Mucosa of stomach (tissue), 1 donor: ENCODE results near the gene FXYD5.

ENCODE experiments used
- H3K27me3 ChIP-seq: one replicate; pipeline ENCODE4 v1.7.0; 2013; ENCODE audit warnings: mild to moderate bottlenecking, low read length; ENCODE audit not compliant: control insufficient read depth, insufficient read depth
- H3K36me3 ChIP-seq: one replicate; pipeline ENCODE4 v1.7.0; 2013; ENCODE audit warnings: low read length; ENCODE audit not compliant: control insufficient read depth, insufficient read depth
- H3K4me1 ChIP-seq: one replicate; pipeline ENCODE4 v1.7.0; 2013; ENCODE audit warnings: mild to moderate bottlenecking, low read length; ENCODE audit not compliant: control insufficient read depth, insufficient read depth
- H3K4me3 ChIP-seq: one replicate; pipeline ENCODE4 v1.7.0; 2013; ENCODE audit warnings: low read length
- H3K9ac ChIP-seq: one replicate; pipeline ENCODE4 v1.7.0; 2013; ENCODE audit warnings: mild to moderate bottlenecking, low read length, moderate library complexity
- H3K9me3 ChIP-seq: one replicate; pipeline ENCODE4 v1.7.0; 2013; ENCODE audit warnings: mild to moderate bottlenecking, low read length, moderate library complexity; ENCODE audit not compliant: control insufficient read depth
- donor health status: Pancreatic carcinoma.

FXYD5 gene

GRCh38 chr19:35155441-35155840 is 906 bp downstream of the FXYD5 start:
- peak overlapping the region; percentile 82 for H3K4me3 ChIP-seq
- H3K9ac ChIP-seq, result peak overlapping the region; percentile 77
- peaks cover 16% of the 10 kb centered on the region for H3K27me3 ChIP-seq
- peaks cover 26% of the 10 kb centered on the region for H3K4me1 ChIP-seq
- no peaks in the 10 kb centered on the region for H3K36me3 ChIP-seq
- H3K9me3 ChIP-seq, result no peaks in the 10 kb centered on the region

- no peaks in the 10 kb centered on the region for H3K36me3 ChIP-seq
- H3K4me3 ChIP-seq, result no peak overlapping the region
- peak overlapping the region; percentile 77 for H3K9ac ChIP-seq
- H3K27me3 ChIP-seq, result peaks cover 16% of the 10 kb centered on the region
- no peaks in the 10 kb centered on the region for H3K9me3 ChIP-seq
- peaks cover 26% of the 10 kb centered on the region for H3K4me1 ChIP-seq
These were observed 1.6 kb downstream of the FXYD5 start for GRCh38 chr19:35155981-35156672.

DNA sequence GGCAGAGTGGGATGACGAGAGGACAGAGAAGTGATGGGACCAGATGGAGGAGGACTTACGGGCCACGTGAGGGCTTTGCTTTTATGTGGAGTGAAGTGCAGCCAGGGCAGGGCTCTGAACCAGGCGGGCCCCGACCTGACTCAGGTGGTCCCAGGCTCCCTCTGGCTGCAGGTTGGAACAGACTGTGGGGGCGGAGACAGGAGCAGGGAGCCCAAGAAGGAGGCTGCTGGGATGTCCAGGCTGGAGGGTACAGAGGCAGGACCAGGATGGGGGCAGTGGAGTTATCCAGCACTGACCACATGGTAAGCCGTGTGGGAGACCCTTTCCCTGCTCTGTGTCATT is 2.1 kb downstream of the FXYD5 start:
- Histone ChIP-seq H3K27me3 (peaks cover 12% of the 10 kb centered on the region), H3K4me1 (peaks cover 26% of the 10 kb centered on the region), H3K9me3 (no peaks in the 10 kb centered on the region), H3K4me3 (no peak overlapping the region), H3K36me3 (no peaks in the 10 kb centered on the region), H3K9ac (no peak overlapping the region)

GRCh38 chr19:35157431-35157830 is 2.9 kb downstream of the FXYD5 start:
- Histone ChIP-seq H3K9ac (no peak overlapping the region), H3K36me3 (peaks cover 5% of the 10 kb centered on the region), H3K9me3 (no peaks in the 10 kb centered on the region), H3K27me3 (peaks cover 12% of the 10 kb centered on the region), H3K4me1 (peaks cover 26% of the 10 kb centered on the region), H3K4me3 (no peak overlapping the region)

- H3K9me3 ChIP-seq, result no peaks in the 10 kb centered on the region
- no peak overlapping the region for H3K9ac ChIP-seq
- H3K4me1 ChIP-seq, result peaks cover 13% of the 10 kb centered on the region
- H3K27me3 ChIP-seq, result no peaks in the 10 kb centered on the region
- H3K4me3 ChIP-seq, result no peak overlapping the region
- peaks cover 6% of the 10 kb centered on the region for H3K36me3 ChIP-seq
These were observed 5.1 kb downstream of the FXYD5 start for GRCh38 chr19:35159606-35160005.

GRCh38 chr19:35160629-35161433 is 6.3 kb downstream of the FXYD5 start:
- Histone ChIP-seq H3K4me1 (peaks cover 1% of the 10 kb centered on the region), H3K9ac (no peak overlapping the region), H3K36me3 (peaks cover 6% of the 10 kb centered on the region), H3K4me3 (no peak overlapping the region), H3K9me3 (no peaks in the 10 kb centered on the region), H3K27me3 (no peaks in the 10 kb centered on the region)

DNA sequence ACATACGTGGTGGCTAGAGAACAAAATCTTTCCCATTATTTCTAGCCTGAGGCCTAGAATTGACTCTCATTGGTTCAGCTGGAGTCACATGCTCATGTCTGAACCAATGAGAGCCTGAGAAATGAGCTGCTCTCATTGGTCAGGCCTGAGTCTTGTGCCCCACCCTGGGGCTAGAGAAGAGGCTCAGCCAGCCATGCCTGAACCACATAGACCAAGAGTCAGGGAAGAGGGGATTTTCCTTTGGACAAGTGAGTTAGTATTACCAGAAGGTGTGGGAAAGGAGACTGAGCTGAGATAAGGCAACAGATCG is 6.9 kb downstream of the FXYD5 start:
- Histone ChIP-seq H3K36me3 (peaks cover 6% of the 10 kb centered on the region), H3K4me3 (no peak overlapping the region), H3K9me3 (no peaks in the 10 kb centered on the region), H3K4me1 (no peaks in the 10 kb centered on the region), H3K27me3 (no peaks in the 10 kb centered on the region), H3K9ac (no peak overlapping the region)

GRCh38 chr19:35162471-35163326 is 8.2 kb downstream of the FXYD5 start:
- no peaks in the 10 kb centered on the region for H3K4me1 ChIP-seq
- no peak overlapping the region for H3K9ac ChIP-seq
- H3K27me3 ChIP-seq, result no peaks in the 10 kb centered on the region
- H3K4me3 ChIP-seq, result no peak overlapping the region
- H3K9me3 ChIP-seq, result no peaks in the 10 kb centered on the region
- H3K36me3 ChIP-seq, result peaks cover 6% of the 10 kb centered on the region

- no peak overlapping the region for H3K4me3 ChIP-seq
- H3K36me3 ChIP-seq, result peaks cover 6% of the 10 kb centered on the region
- H3K27me3 ChIP-seq, result no peaks in the 10 kb centered on the region
- no peaks in the 10 kb centered on the region for H3K4me1 ChIP-seq
- no peak overlapping the region for H3K9ac ChIP-seq
- no peaks in the 10 kb centered on the region for H3K9me3 ChIP-seq
These were observed 9.9 kb downstream of the FXYD5 start for GRCh38 chr19:35164418-35164817.

DNA sequence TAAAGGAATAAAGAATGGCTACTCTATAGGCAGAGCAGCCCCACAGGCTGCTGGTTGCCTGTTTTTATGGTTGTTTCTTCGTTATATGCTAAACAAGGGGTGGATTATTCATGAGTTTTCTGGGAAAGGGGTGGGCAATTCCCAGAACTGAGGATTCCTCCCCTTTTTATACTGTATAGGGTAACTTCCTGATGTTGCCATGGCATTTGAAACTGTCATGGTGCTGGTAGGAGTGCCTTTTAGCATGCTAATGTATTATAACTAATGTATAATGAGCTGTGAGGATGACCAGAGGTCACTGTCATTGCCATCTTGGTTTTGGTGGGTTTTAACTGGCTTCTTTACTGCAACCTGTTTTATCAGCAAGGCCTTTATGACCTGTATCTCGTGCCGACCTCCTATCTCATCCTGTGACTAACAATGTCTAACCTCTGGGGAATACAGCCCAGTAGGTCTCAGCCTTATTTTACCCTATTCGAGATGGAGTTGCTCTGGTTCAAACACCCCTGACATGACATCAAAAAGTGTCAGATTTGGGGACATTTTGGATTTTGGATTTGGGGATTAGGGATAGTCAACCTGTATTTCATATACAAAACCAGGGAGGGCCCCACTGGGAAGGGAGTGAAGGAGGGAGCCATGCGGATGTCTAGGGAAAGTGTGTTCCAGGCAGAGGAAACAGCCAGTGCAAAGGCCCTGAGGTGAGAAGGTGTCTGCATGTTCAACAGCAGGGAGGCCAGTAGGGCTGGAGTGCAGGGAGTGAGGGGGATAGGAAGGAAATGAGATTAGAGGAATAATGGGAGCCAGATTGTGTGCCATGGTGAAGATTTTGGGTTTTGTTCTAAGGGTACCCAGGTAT is 10.9 kb downstream of the FXYD5 start:
- no peak overlapping the region for H3K4me3 ChIP-seq
- H3K9ac ChIP-seq, result no peak overlapping the region
- H3K36me3 ChIP-seq, result peaks cover 6% of the 10 kb centered on the region
- no peaks in the 10 kb centered on the region for H3K27me3 ChIP-seq
- H3K4me1 ChIP-seq, result no peaks in the 10 kb centered on the region
- no peaks in the 10 kb centered on the region for H3K9me3 ChIP-seq

GRCh38 chr19:35166100-35167063 is 11.8 kb downstream of the FXYD5 start:
- no peak overlapping the region for H3K9ac ChIP-seq
- H3K27me3 ChIP-seq, result no peaks in the 10 kb centered on the region
- peaks cover 6% of the 10 kb centered on the region for H3K36me3 ChIP-seq
- no peaks in the 10 kb centered on the region for H3K9me3 ChIP-seq
- H3K4me3 ChIP-seq, result no peak overlapping the region
- H3K4me1 ChIP-seq, result no peaks in the 10 kb centered on the region
